ENCODE data around the gene ZNF558. TPM values are rescaled to one million over a fixed set of nuclear protein-coding genes. Genes with fewer than 3 reads are reported as not detected.

ZNF558 gene
- total RNA-seq, 1 experiment from 2014 or later, result 28.7 TPM

DNA sequence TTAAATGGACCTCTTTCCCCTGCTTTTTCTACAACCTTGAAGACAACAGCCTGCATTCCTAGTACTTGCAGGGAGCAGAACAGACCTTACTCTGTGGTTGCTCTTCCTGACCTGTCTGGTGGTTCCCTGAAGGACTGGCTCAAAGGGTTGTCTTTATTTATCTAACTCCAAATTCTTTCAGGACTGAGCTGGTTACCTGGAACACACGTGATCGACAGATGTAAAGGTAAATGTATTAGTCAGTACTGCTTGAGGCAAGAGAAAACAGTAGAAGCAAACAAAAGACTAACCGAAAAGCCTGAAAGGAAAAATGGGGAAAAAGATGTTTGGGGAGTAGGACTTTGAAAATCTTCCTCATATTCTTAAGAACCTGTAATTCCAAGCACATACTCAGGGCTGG, 17.9 kb downstream of the ZNF558 start:
- H3K4me3 ChIP-seq, result no peak overlapping the region; the same call in 1 of the 2 replicates
- H3K4me2 ChIP-seq, result no peak overlapping the region
- TF ChIP-seq EZH2 (IDR thresholded peaks at IDR 0.05; ENCODE audit: low read depth), result no peak
- TF ChIP-seq, protein P1, sequence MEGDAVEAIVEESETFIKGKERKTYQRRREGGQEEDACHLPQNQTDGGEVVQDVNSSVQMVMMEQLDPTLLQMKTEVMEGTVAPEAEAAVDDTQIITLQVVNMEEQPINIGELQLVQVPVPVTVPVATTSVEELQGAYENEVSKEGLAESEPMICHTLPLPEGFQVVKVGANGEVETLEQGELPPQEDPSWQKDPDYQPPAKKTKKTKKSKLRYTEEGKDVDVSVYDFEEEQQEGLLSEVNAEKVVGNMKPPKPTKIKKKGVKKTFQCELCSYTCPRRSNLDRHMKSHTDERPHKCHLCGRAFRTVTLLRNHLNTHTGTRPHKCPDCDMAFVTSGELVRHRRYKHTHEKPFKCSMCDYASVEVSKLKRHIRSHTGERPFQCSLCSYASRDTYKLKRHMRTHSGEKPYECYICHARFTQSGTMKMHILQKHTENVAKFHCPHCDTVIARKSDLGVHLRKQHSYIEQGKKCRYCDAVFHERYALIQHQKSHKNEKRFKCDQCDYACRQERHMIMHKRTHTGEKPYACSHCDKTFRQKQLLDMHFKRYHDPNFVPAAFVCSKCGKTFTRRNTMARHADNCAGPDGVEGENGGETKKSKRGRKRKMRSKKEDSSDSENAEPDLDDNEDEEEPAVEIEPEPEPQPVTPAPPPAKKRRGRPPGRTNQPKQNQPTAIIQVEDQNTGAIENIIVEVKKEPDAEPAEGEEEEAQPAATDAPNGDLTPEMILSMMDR (conservative IDR thresholded peaks at IDR 0.05), result no peak
- ChIA-PET CTCF (no interaction called here), POLR2A (ENCODE audit: unreplicated experiment) (no interaction called here)
- H3K9me2 ChIP-seq (ENCODE audit: insufficient read depth), result no peaks in the 10 kb centered on the region
- H3K27ac ChIP-seq, result no peak overlapping the region
- H3F3A ChIP-seq (ENCODE audit: insufficient read depth, low read depth), result peaks cover 10% of the 10 kb centered on the region; the same call in 1 of the 2 replicates
- no peak for DNase-seq
- intact Hi-C loops (cut with micrococcal nuclease; ENCODE audit: unreplicated experiment), result no loop called here
- H4K20me1 ChIP-seq (ENCODE audit: insufficient read depth), result no peaks in the 10 kb centered on the region; the same call in 1 of the 2 replicates
- no peaks in the 10 kb centered on the region for H3K27me3 ChIP-seq (ENCODE audit: insufficient read depth, low read depth)
- no peaks in the 10 kb centered on the region for H3K4me1 ChIP-seq (replicated peaks; ENCODE audit: insufficient read depth)
- H3K36me3 ChIP-seq (ENCODE audit: low read depth), result peaks cover 88% of the 10 kb centered on the region
- no peak overlapping the region for H2AFZ ChIP-seq
- no peaks in the 10 kb centered on the region for H3K79me2 ChIP-seq (ENCODE audit: low read depth)
- BruUV-seq (replicated peaks), result no TSS peak
- H3K9me3 ChIP-seq (ENCODE audit: insufficient read depth, low read depth), result peaks cover 79% of the 10 kb centered on the region

DNA sequence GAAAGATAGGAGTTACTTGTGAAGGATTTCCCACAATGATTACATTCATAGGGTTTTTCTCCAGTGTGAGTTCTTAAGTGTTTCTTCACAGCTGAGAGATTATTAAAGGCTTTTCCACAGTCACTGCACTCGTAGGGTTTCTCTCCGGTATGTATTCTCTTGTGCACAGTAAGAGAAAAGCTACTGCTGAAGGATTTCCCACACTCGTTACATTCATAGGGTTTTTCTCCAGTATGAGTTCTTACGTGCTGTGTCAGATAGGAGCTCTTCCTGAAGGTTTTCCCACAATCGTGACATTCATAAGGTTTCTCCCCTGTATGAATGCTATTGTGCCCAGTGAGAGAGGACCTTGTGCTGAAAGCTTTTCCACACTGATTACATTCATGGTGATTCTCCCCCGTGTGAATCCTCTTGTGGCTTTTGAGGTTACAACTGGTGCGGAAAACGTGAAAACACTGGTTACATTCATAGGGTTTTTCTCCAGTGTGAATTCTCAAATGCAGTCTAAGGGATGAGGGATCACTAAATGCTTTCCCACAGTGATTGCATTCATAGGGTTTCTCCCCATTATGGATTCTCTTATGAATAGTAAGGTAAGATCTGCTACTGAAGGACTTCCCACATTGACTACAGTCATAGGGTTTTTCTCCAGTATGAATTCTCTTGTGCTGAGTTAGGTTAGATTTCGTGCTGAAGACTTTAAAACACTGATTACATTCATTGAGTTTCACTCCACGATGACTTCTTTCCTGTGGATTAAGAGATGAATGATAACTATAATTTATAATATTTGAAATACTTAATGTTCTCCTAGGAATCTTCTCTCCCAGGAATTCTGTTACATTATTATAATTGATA, 20.6 kb downstream of the ZNF558 start:
- no peaks in the 10 kb centered on the region for H3K4me1 ChIP-seq (replicated peaks; ENCODE audit: insufficient read depth)
- no peaks in the 10 kb centered on the region for H3K9me2 ChIP-seq (ENCODE audit: insufficient read depth)
- H3K4me3 ChIP-seq, result no peak overlapping the region; the same call in 1 of the 2 replicates
- peaks cover 10% of the 10 kb centered on the region; the same call in 1 of the 2 replicates for H3F3A ChIP-seq (ENCODE audit: insufficient read depth, low read depth)
- intact Hi-C loops (cut with micrococcal nuclease; ENCODE audit: unreplicated experiment), result no loop called here
- BruUV-seq (replicated peaks), result no TSS peak
- no peaks in the 10 kb centered on the region; the same call in 1 of the 2 replicates for H4K20me1 ChIP-seq (ENCODE audit: insufficient read depth)
- no peak overlapping the region for H2AFZ ChIP-seq
- H3K27me3 ChIP-seq (ENCODE audit: insufficient read depth, low read depth), result no peaks in the 10 kb centered on the region
- H3K36me3 ChIP-seq (ENCODE audit: low read depth), result peaks cover 79% of the 10 kb centered on the region
- DNase-seq, result no peak
- TF ChIP-seq, protein P1 (conservative IDR thresholded peaks at IDR 0.05), result no peak
- no peak for TF ChIP-seq EZH2 (IDR thresholded peaks at IDR 0.05; ENCODE audit: low read depth)
- H3K9me3 ChIP-seq (ENCODE audit: insufficient read depth, low read depth), result peaks cover 92% of the 10 kb centered on the region
- CTCF ChIA-PET, result no interaction called here
- no peak overlapping the region for H3K27ac ChIP-seq
- POLR2A ChIA-PET (ENCODE audit: unreplicated experiment), result no interaction called here
- H3K4me2 ChIP-seq, result no peak overlapping the region
- no peaks in the 10 kb centered on the region for H3K79me2 ChIP-seq (ENCODE audit: low read depth)

DNA sequence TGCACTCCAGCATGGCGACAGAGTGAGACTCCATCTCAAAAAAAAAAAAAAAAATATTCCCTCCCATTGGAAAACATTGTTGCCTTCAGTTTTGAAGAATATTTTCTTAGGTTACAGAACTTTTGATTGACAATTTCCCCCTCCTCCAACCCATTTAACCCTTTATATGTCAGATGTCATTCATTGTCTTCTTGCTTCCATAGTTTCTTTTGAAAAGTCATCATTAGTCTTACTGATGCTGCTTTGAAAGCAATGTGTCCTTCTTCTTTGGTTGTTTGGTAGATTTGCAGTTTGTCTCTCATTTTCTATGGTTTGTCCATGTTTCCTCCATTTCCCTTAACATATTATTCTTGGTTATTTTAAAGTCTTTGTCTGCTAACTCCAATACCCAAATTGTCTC, 25.4 kb downstream of the ZNF558 start:
- BruUV-seq (replicated peaks), result no TSS peak
- POLR2A ChIA-PET (ENCODE audit: unreplicated experiment), result no interaction called here
- Histone ChIP-seq H3K4me2 (no peak overlapping the region), H2AFZ (no peak overlapping the region), H3K4me1 (replicated peaks; ENCODE audit: insufficient read depth) (no peaks in the 10 kb centered on the region), H4K20me1 (ENCODE audit: insufficient read depth) (no peaks in the 10 kb centered on the region), H3K27ac (no peak overlapping the region), H3K9me2 (ENCODE audit: insufficient read depth) (no peaks in the 10 kb centered on the region), H3F3A (ENCODE audit: insufficient read depth, low read depth) (peaks cover 6% of the 10 kb centered on the region; the same call in 1 of the 2 replicates), H3K4me3 (no peak overlapping the region), H3K79me2 (ENCODE audit: low read depth) (no peaks in the 10 kb centered on the region), H3K27me3 (ENCODE audit: insufficient read depth, low read depth) (no peaks in the 10 kb centered on the region), H3K9me3 (ENCODE audit: insufficient read depth, low read depth) (peaks cover 74% of the 10 kb centered on the region), H3K36me3 (ENCODE audit: low read depth) (peaks cover 32% of the 10 kb centered on the region)
- no peak for TF ChIP-seq EZH2 (IDR thresholded peaks at IDR 0.05; ENCODE audit: low read depth)
- TF ChIP-seq, protein P1 (conservative IDR thresholded peaks at IDR 0.05), result no peak
- intact Hi-C loops (cut with micrococcal nuclease; ENCODE audit: unreplicated experiment), result no loop called here
- DNase-seq, result no peak
- CTCF ChIA-PET, result no interaction called here

All from PC-9 (cell line).